Measurements from ENCODE around the gene TMEM45A. TPM values are rescaled to one million over a fixed set of nuclear protein-coding genes. Genes with fewer than 3 reads are reported as not detected.
"Not testable (repeated sequence)": the region's sequence is repeated elsewhere in the genome, so short reads cannot be mapped to it uniquely, and the experiment has no call there.

The TMEM45A gene
- total RNA-seq, 2 experiments from 2014 or later = 0.10 TPM; not detected in 1

DNA sequence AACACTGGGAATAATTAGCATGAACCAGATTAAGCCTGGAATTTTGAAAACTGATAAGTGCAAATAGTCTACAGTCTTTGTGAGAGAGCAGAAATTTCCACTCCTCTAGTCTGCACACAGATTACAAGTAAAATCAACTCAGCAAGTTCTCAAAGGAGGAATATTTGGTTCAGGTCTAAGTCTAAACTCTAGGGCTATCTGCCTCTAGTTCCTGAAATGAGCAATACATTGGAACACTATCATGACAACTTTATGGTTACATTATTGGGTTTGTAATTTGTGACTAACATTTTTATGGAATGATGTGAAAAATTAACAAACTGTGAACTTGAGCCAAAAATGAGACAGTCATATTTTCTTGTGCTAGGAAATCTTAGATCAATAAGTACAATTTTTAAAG, 86.2 kb downstream of the TMEM45A start:
- no peak for DNase-seq (ENCODE audit: low spot score)
- Histone ChIP-seq H3K36me3 (ENCODE audit: insufficient read depth, low read length) (no peaks in the 10 kb centered on the region), H3K4me3 (ENCODE audit: low read depth, low read length, poor library complexity, severe bottlenecking) (no peak overlapping the region), H2AFZ (ENCODE audit: low read length) (no peak overlapping the region), H3K4me1 (ENCODE audit: insufficient read depth, low read length, poor library complexity, severe bottlenecking) (no peaks in the 10 kb centered on the region), H3K27ac (ENCODE audit: low read depth, low read length, poor library complexity, severe bottlenecking) (no peak overlapping the region), H3K4me2 (ENCODE audit: low read length) (no peak overlapping the region), H3K9me2 (ENCODE audit: insufficient read depth, low read length) (no peaks in the 10 kb centered on the region), H4K20me1 (ENCODE audit: insufficient read depth, low read length) (no peaks in the 10 kb centered on the region), H3K9me3 (ENCODE audit: low read length) (no peaks in the 10 kb centered on the region), H3K79me2 (ENCODE audit: insufficient read depth, low read depth, low read length) (no peaks in the 10 kb centered on the region)
- intact Hi-C loops (cut with micrococcal nuclease; ENCODE audit: unreplicated experiment) = no loop called here
- ChIA-PET POLR2A (no interaction called here), CTCF (ENCODE audit: unreplicated experiment) (no interaction called here)
- BruUV-seq (replicated peaks) = no TSS peak
- TF ChIP-seq, protein P1, sequence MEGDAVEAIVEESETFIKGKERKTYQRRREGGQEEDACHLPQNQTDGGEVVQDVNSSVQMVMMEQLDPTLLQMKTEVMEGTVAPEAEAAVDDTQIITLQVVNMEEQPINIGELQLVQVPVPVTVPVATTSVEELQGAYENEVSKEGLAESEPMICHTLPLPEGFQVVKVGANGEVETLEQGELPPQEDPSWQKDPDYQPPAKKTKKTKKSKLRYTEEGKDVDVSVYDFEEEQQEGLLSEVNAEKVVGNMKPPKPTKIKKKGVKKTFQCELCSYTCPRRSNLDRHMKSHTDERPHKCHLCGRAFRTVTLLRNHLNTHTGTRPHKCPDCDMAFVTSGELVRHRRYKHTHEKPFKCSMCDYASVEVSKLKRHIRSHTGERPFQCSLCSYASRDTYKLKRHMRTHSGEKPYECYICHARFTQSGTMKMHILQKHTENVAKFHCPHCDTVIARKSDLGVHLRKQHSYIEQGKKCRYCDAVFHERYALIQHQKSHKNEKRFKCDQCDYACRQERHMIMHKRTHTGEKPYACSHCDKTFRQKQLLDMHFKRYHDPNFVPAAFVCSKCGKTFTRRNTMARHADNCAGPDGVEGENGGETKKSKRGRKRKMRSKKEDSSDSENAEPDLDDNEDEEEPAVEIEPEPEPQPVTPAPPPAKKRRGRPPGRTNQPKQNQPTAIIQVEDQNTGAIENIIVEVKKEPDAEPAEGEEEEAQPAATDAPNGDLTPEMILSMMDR (conservative IDR thresholded peaks at IDR 0.05; ENCODE audit: low read length) = no peak
- no peak for TF ChIP-seq EZH2phosphoT487 (IDR thresholded peaks at IDR 0.05; ENCODE audit: borderline replicate concordance, low read depth, low read length)

GRCh38 chr3:100580147-100580546, 87.7 kb downstream of the TMEM45A start:
- H3K36me3 ChIP-seq (ENCODE audit: insufficient read depth, low read length) = no peaks in the 10 kb centered on the region
- no TSS peak for BruUV-seq (replicated peaks)
- DNase-seq (ENCODE audit: low spot score) = no peak
- no peak overlapping the region for H2AFZ ChIP-seq (ENCODE audit: low read length)
- H3K4me2 ChIP-seq (ENCODE audit: low read length) = no peak overlapping the region
- no peaks in the 10 kb centered on the region for H3K9me3 ChIP-seq (ENCODE audit: low read length)
- H3K4me1 ChIP-seq (ENCODE audit: insufficient read depth, low read length, poor library complexity, severe bottlenecking) = no peaks in the 10 kb centered on the region
- POLR2A ChIA-PET = interaction anchor here (1.2 to 1.4 kb wide), 2 partner anchors 10 to 21 kb away, joined by 3 read pairs; no protein-coding TSS in a partner anchor
- H3K9me2 ChIP-seq (ENCODE audit: insufficient read depth, low read length) = no peaks in the 10 kb centered on the region
- H3K27ac ChIP-seq (ENCODE audit: low read depth, low read length, poor library complexity, severe bottlenecking) = no peak overlapping the region
- CTCF ChIA-PET (ENCODE audit: unreplicated experiment) = no interaction called here
- intact Hi-C loops (cut with micrococcal nuclease; ENCODE audit: unreplicated experiment) = no loop called here
- no peak for TF ChIP-seq EZH2phosphoT487 (IDR thresholded peaks at IDR 0.05; ENCODE audit: borderline replicate concordance, low read depth, low read length)
- TF ChIP-seq, protein P1 (conservative IDR thresholded peaks at IDR 0.05; ENCODE audit: low read length) = no peak
- H3K4me3 ChIP-seq (ENCODE audit: low read depth, low read length, poor library complexity, severe bottlenecking) = no peak overlapping the region
- no peaks in the 10 kb centered on the region for H3K79me2 ChIP-seq (ENCODE audit: insufficient read depth, low read depth, low read length)
- no peaks in the 10 kb centered on the region for H4K20me1 ChIP-seq (ENCODE audit: insufficient read depth, low read length)

GRCh38 chr3:100581650-100582049, 89.2 kb downstream of the TMEM45A start:
- H3K4me3 ChIP-seq (ENCODE audit: low read depth, low read length, poor library complexity, severe bottlenecking) = no peak overlapping the region
- DNase-seq (ENCODE audit: low spot score) = no peak
- ChIA-PET CTCF (ENCODE audit: unreplicated experiment) (no interaction called here), POLR2A (interaction anchor here (1.4 kb wide), 1 partner anchor 8 kb away, joined by 3 read pairs; no protein-coding TSS in a partner anchor)
- H3K36me3 ChIP-seq (ENCODE audit: insufficient read depth, low read length) = no peaks in the 10 kb centered on the region
- no peak overlapping the region for H3K27ac ChIP-seq (ENCODE audit: low read depth, low read length, poor library complexity, severe bottlenecking)
- H3K4me2 ChIP-seq (ENCODE audit: low read length) = no peak overlapping the region
- no peaks in the 10 kb centered on the region for H4K20me1 ChIP-seq (ENCODE audit: insufficient read depth, low read length)
- no peaks in the 10 kb centered on the region for H3K9me2 ChIP-seq (ENCODE audit: insufficient read depth, low read length)
- H2AFZ ChIP-seq (ENCODE audit: low read length) = no peak overlapping the region
- BruUV-seq (replicated peaks) = no TSS peak
- no peaks in the 10 kb centered on the region for H3K79me2 ChIP-seq (ENCODE audit: insufficient read depth, low read depth, low read length)
- no peaks in the 10 kb centered on the region for H3K9me3 ChIP-seq (ENCODE audit: low read length)
- intact Hi-C loops (cut with micrococcal nuclease; ENCODE audit: unreplicated experiment) = no loop called here
- TF ChIP-seq, protein P1 (conservative IDR thresholded peaks at IDR 0.05; ENCODE audit: low read length) = no peak
- no peaks in the 10 kb centered on the region for H3K4me1 ChIP-seq (ENCODE audit: insufficient read depth, low read length, poor library complexity, severe bottlenecking)

GRCh38 chr3:100582157-100582556, 89.7 kb downstream of the TMEM45A start:
- H4K20me1 ChIP-seq (ENCODE audit: insufficient read depth, low read length); H3K9me2 ChIP-seq (ENCODE audit: insufficient read depth, low read length); H3K36me3 ChIP-seq (ENCODE audit: insufficient read depth, low read length); DNase-seq (ENCODE audit: low spot score); intact Hi-C loops (cut with micrococcal nuclease; ENCODE audit: unreplicated experiment); H3K4me1 ChIP-seq (ENCODE audit: insufficient read depth, low read length, poor library complexity, severe bottlenecking); H3K27ac ChIP-seq (ENCODE audit: low read depth, low read length, poor library complexity, severe bottlenecking); H3K4me3 ChIP-seq (ENCODE audit: low read depth, low read length, poor library complexity, severe bottlenecking); H3K9me3 ChIP-seq (ENCODE audit: low read length); BruUV-seq (replicated peaks); H2AFZ ChIP-seq (ENCODE audit: low read length); CTCF ChIA-PET (ENCODE audit: unreplicated experiment); H3K4me2 ChIP-seq (ENCODE audit: low read length); POLR2A ChIA-PET; H3K79me2 ChIP-seq (ENCODE audit: insufficient read depth, low read depth, low read length): not testable (repeated sequence)

Data from OCI-LY7 (cell line).